HFFc6 (cell line): ENCODE measurements around the gene DMRTC2. TPM values are rescaled to one million over a fixed set of nuclear protein-coding genes. Genes with fewer than 3 reads are reported as not detected.

ENCODE experiments used
- DNase-seq: peaks from one replicate; pipeline ENCODE4 v3.0.0-alpha.2; 2018
- H3K27ac Mint-ChIP-seq: 2 replicates; pipeline ENCODE4 v1.8.0; 2020; ENCODE audit warnings: mild to moderate bottlenecking, mixed read lengths
- H3K27me3 Mint-ChIP-seq: 2 replicates; pipeline ENCODE4 v1.8.0; 2021; ENCODE audit warnings: mild to moderate bottlenecking, moderate library complexity, mixed read lengths; ENCODE audit not compliant: insufficient read depth
- H3K36me3 Mint-ChIP-seq: 2 replicates; pipeline ENCODE4 v1.8.0; 2021; ENCODE audit warnings: low read depth, mixed read lengths
- H3K4me1 Mint-ChIP-seq: 2 replicates; pipeline ENCODE4 v1.8.0; 2020; ENCODE audit warnings: low read depth, mixed read lengths
- H3K4me3 Mint-ChIP-seq: 2 replicates; pipeline ENCODE4 v1.8.0; 2020; ENCODE audit warnings: mild to moderate bottlenecking, moderate library complexity, mixed read lengths
- H3K9me3 Mint-ChIP-seq: 2 replicates; pipeline ENCODE4 v1.8.0; 2020; ENCODE audit warnings: mild to moderate bottlenecking, mixed read lengths
- CTCF ChIP-seq: fragments of 200-600 bp; sonication (generic); IDR thresholded peaks from 2 replicates; pipeline ENCODE4 v1.5.0; 2021; ENCODE audit warnings: antibody characterized with exemption, mild to moderate bottlenecking
- total RNA-seq, 6 experiments: library from RNA; stranded (reverse); fragmentation: NEBNext Ultra II Directional; extraction: Animal tissue kit (Norgen Biotek cat#: 25700); gene quantifications; 2 replicates in 1 of 6; 3 replicates in 5 of 6; pipeline ENCODE4 v1.2.3, GENCODE V29; 2021

The DMRTC2 gene
- total RNA-seq, 6 experiments from 2014 or later, result not detected

DNA sequence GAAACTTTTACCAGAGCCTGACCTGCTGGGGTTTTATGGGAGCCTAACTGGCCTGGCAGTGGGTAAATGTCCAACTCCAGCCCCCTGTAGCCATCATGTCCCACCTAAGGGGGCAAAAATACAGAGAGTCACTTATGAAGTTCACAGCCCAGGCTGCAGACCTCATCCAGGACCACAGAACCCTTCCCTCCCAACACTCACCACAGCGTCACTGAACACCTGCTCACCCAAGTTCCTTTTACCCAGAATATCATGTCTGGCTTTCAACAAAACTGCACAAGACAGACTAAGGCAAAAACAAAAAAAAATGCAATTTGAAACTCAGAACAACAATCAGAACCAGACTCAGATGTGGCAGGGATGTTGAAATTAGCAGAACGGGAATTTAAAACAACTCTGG, 42.1 kb upstream of the DMRTC2 start:
- TF ChIP-seq CTCF, result no peak
- no peak for DNase-seq
- Mint-ChIP-seq H3K36me3 (no peaks in the 10 kb centered on the region), H3K27me3 (peaks cover 35% of the 10 kb centered on the region), H3K4me1 (no peaks in the 10 kb centered on the region; the same call in 1 of the 2 replicates), H3K27ac (no peak overlapping the region), H3K9me3 (no peaks in the 10 kb centered on the region), H3K4me3 (no peak overlapping the region)

- H3K27ac Mint-ChIP-seq, result no peak overlapping the region
- H3K4me1 Mint-ChIP-seq, result no peaks in the 10 kb centered on the region; the same call in 1 of the 2 replicates
- no peaks in the 10 kb centered on the region for H3K36me3 Mint-ChIP-seq
- no peaks in the 10 kb centered on the region for H3K9me3 Mint-ChIP-seq
- H3K4me3 Mint-ChIP-seq, result no peak overlapping the region
- no peak for DNase-seq
- H3K27me3 Mint-ChIP-seq, result peaks cover 33% of the 10 kb centered on the region
- no peak for TF ChIP-seq CTCF
These were observed 40.5 kb upstream of the DMRTC2 start for GRCh38 chr19:41804336-41804735.

GRCh38 chr19:41807176-41807575, 37.7 kb upstream of the DMRTC2 start:
- no peaks in the 10 kb centered on the region for H3K36me3 Mint-ChIP-seq
- no peak for TF ChIP-seq CTCF
- peaks cover 26% of the 10 kb centered on the region for H3K27me3 Mint-ChIP-seq
- no peaks in the 10 kb centered on the region for H3K9me3 Mint-ChIP-seq
- H3K4me3 Mint-ChIP-seq, result no peak overlapping the region
- H3K27ac Mint-ChIP-seq, result no peak overlapping the region
- H3K4me1 Mint-ChIP-seq, result no peaks in the 10 kb centered on the region
- DNase-seq, result no peak

- H3K9me3 Mint-ChIP-seq, result no peaks in the 10 kb centered on the region
- peaks cover 16% of the 10 kb centered on the region for H3K27me3 Mint-ChIP-seq
- no peak overlapping the region for H3K4me3 Mint-ChIP-seq
- no peak for TF ChIP-seq CTCF
- no peak for DNase-seq
- H3K36me3 Mint-ChIP-seq, result no peaks in the 10 kb centered on the region
- H3K4me1 Mint-ChIP-seq, result no peaks in the 10 kb centered on the region
- no peak overlapping the region for H3K27ac Mint-ChIP-seq
These were observed 35.9 kb upstream of the DMRTC2 start for GRCh38 chr19:41808663-41809566.

- Mint-ChIP-seq H3K27ac (no peak overlapping the region), H3K9me3 (no peaks in the 10 kb centered on the region), H3K27me3 (peaks cover 19% of the 10 kb centered on the region)
These were observed 34.5 kb upstream of the DMRTC2 start for GRCh38 chr19:41810301-41810700.

More at GRCh38 chr19:41810301-41810700, 34.5 kb upstream of the DMRTC2 start:
- TF ChIP-seq CTCF, result no peak
- Mint-ChIP-seq H3K4me1 (no peaks in the 10 kb centered on the region), H3K36me3 (no peaks in the 10 kb centered on the region), H3K4me3 (no peak overlapping the region)
- no peak for DNase-seq
